HepG2 (cell line): Measurements from ENCODE around the gene PLK3.

ENCODE experiments used
- ARNT ChIP-seq: fragments of 450-650 bp; IDR thresholded peaks from 2 replicates; pipeline ENCODE4 v1.6.1; 2017
- EZH2 ChIP-seq: conservative IDR thresholded peaks from 2 replicates; pipeline ENCODE4 v1.6.1; 2012; ENCODE audit warnings: mild to moderate bottlenecking, low read depth, low read length, moderate library complexity
- IKZF1 ChIP-seq: fragments of 450-650 bp; IDR thresholded peaks from 2 replicates; pipeline ENCODE4 v1.7.1; 2016
- NBN ChIP-seq: fragments of 450-650 bp; conservative IDR thresholded peaks from 2 replicates; pipeline ENCODE4 v1.6.1; 2017
- NFE2L1 ChIP-seq: sonication (generic); formaldehyde crosslinking; IDR thresholded peaks from 2 replicates; pipeline ENCODE4 v1.4.0; 2020; ENCODE audit warnings: missing genetic modification reagents, mild to moderate bottlenecking, borderline replicate concordance
- SP1 ChIP-seq, 2 experiments: fragments of 450-650 bp in 1 of 2; sonication (generic) in 1 of 2; formaldehyde crosslinking in 1 of 2; IDR thresholded peaks; 2 replicates each; pipeline versions ENCODE4 v1.4.0 to v1.6.1; 2016 to 2020; ENCODE audit warnings: missing genetic modification reagents in 1 of 2
- ZBTB38 ChIP-seq: sonication (generic); formaldehyde crosslinking; IDR thresholded peaks from 2 replicates; pipeline ENCODE4 v1.5.1; 2020; ENCODE audit warnings: mild to moderate bottlenecking, missing genetic modification reagents
- TF ChIP-seq, protein P1 (sequence below): sonication (generic); formaldehyde crosslinking; IDR thresholded peaks from 2 replicates; pipeline ENCODE4 v1.8.0; 2022; ENCODE audit warnings: mild to moderate bottlenecking, missing genetic modification reagents
- TF ChIP-seq, protein P2 (sequence below), 2 experiments: IDR thresholded peaks; 2 replicates each; pipeline ENCODE4 v1.6.1; 2011 to 2012; ENCODE audit warnings: low read length in 2 of 2, borderline replicate concordance in 1 of 2, low read depth in 1 of 2, mild to moderate bottlenecking in 1 of 2, moderate library complexity in 1 of 2

DNA sequence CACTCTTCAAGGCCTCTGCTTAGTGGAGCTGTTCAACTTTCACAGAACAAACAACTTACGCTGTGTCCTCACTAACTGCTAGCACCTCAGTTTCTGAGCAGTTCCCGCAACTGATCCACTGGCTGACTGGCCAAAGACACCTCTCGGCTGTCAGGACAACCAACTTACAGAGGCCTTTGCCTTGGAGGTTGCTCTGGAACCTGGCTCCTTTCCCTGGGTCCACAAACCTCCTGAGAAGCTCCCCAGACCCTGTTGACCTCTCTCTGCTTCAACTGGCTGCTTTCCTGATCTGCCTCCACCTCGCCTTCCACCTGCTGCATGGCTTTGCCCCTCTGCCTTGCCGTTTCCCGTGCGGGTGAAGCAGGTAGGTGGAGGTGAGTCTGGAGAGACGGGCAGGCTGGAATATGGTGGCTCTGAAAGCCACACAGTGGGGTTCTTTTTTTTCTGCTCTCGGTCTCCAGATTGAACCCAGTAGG lies 21.1 kb downstream of the PLK3 start:
- TF ChIP-seq EZH2 (no peak), SP1 (IDR thresholded peaks at IDR 0.05) (no peak), SP1 (CRISPR knock-in tag; IDR thresholded peaks at IDR 0.05) (no peak), ZBTB38 (CRISPR knock-in tag) (no peak), IKZF1 (no peak), ARNT (no peak), NBN (no peak), NFE2L1 (CRISPR knock-in tag) (no peak)
- TF ChIP-seq, protein P1, sequence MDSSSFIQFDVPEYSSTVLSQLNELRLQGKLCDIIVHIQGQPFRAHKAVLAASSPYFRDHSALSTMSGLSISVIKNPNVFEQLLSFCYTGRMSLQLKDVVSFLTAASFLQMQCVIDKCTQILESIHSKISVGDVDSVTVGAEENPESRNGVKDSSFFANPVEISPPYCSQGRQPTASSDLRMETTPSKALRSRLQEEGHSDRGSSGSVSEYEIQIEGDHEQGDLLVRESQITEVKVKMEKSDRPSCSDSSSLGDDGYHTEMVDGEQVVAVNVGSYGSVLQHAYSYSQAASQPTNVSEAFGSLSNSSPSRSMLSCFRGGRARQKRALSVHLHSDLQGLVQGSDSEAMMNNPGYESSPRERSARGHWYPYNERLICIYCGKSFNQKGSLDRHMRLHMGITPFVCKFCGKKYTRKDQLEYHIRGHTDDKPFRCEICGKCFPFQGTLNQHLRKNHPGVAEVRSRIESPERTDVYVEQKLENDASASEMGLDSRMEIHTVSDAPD (CRISPR knock-in tag), result no peak
- TF ChIP-seq, protein P2, sequence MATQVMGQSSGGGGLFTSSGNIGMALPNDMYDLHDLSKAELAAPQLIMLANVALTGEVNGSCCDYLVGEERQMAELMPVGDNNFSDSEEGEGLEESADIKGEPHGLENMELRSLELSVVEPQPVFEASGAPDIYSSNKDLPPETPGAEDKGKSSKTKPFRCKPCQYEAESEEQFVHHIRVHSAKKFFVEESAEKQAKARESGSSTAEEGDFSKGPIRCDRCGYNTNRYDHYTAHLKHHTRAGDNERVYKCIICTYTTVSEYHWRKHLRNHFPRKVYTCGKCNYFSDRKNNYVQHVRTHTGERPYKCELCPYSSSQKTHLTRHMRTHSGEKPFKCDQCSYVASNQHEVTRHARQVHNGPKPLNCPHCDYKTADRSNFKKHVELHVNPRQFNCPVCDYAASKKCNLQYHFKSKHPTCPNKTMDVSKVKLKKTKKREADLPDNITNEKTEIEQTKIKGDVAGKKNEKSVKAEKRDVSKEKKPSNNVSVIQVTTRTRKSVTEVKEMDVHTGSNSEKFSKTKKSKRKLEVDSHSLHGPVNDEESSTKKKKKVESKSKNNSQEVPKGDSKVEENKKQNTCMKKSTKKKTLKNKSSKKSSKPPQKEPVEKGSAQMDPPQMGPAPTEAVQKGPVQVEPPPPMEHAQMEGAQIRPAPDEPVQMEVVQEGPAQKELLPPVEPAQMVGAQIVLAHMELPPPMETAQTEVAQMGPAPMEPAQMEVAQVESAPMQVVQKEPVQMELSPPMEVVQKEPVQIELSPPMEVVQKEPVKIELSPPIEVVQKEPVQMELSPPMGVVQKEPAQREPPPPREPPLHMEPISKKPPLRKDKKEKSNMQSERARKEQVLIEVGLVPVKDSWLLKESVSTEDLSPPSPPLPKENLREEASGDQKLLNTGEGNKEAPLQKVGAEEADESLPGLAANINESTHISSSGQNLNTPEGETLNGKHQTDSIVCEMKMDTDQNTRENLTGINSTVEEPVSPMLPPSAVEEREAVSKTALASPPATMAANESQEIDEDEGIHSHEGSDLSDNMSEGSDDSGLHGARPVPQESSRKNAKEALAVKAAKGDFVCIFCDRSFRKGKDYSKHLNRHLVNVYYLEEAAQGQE (IDR thresholded peaks at IDR 0.05; ENCODE audit: borderline replicate concordance in 1 of 2, low read depth in 1 of 2, low read length in 2 of 2), result no peak
